Measurements from ENCODE around the gene PPP6R1.

The PPP6R1 gene

DNA sequence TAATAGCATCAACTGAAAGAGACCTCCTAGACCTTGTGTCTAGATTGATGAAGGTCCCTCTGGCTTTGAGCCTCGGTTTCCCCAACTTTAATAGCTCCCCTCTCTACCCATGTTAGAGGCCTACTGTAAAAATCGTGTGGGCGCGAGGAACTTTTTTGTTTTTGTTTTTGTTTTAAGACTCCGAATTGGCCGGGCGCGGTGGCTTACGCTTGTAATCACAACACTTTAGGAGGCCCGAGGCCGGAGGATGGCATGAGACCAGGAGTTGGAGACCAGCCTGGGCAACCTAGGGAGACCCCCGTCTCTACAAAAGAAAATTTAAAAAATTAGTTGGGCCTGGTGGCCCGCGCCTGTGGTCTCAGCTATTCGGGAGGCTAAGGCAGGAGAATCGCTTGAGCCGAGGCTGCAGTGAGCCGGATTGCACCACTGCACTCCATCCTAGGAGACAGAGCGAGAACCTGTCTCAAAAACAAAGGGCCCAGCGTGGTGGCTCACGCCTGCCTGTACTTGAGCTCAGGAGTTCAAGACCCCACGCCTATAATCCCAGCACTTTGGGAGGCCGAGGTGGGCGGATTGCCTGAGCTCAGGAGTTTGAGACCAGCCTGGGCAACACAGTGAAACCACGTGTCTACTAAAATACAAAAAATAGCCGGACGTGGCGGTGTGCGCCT lies 858 bp upstream of the PPP6R1 start:
- no peak for DNase-seq (ENCODE audit: low read depth in 1 of 2, low spot score in 1 of 2)

DNA sequence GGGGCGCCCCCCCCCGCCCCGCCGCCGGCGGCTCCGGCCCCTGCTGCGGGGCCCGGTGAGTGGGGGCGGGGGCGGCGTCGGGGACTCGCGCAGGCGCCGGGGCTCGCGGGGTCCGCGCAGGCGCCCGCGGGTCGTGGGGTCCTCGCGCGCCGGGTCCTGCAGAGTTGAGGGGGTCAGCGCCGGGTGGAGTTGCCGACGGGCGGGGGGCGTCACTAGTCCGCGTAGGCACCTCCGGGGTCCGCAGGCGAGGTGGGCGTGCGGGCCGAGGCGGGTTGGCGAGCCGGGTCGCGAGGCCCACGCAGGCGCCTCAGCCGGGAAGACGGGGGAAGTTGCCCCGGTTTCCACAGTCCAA lies 365 bp downstream of the PPP6R1 start:
- peak in 1 of 2 donors; percentile 49 for DNase-seq (ENCODE audit: low read depth in 1 of 2, low spot score in 1 of 2)

DNA sequence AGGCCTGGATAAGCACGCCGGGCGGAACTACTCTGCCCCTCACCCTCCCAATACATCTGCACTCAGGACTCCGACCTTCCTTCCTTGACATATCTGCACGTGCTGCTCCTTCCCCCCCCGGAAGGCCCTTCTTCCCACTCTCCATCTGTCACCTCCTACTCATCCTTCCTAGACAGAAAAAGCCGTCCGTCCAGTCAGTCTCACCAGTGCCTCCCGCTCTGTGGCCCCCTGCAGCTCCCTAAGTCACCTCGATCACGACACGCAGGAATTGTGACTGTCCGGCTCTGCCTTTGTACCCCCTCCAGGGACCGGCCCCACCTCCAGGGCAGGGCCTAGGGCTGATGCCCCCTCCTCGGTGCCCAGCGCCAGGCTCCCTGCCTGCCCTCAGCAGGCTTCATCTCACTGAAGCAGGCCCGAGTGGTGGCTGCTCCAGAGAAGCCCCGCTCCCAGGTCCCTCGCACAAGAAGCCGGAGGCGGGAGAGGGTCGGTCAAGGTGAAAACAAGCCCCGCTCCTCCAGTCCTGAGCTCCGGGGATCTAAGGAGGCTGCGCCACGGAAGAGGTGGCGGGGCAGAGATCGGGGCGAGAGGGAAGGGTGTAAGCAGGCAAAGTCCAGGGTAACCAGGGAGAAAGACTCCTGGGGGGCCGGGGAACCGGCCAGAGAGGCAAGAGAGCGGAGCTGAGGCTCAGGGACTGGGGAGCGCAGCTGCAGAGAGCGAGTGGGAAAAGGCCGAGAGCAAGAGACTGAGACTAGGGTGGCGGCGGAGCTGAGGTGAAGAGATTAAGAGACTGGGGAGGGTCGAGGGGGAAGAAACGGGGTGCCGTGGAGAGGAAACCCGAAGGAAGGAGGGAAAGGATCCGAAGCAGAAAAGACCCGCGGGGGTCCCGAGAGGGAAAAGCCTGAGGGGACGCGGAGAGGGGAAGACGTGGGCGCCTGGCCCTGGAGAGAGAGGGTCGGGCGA lies 1.1 kb downstream of the PPP6R1 start:
- DNase-seq (ENCODE audit: low read depth in 1 of 2, low spot score in 1 of 2) = no peak

DNA sequence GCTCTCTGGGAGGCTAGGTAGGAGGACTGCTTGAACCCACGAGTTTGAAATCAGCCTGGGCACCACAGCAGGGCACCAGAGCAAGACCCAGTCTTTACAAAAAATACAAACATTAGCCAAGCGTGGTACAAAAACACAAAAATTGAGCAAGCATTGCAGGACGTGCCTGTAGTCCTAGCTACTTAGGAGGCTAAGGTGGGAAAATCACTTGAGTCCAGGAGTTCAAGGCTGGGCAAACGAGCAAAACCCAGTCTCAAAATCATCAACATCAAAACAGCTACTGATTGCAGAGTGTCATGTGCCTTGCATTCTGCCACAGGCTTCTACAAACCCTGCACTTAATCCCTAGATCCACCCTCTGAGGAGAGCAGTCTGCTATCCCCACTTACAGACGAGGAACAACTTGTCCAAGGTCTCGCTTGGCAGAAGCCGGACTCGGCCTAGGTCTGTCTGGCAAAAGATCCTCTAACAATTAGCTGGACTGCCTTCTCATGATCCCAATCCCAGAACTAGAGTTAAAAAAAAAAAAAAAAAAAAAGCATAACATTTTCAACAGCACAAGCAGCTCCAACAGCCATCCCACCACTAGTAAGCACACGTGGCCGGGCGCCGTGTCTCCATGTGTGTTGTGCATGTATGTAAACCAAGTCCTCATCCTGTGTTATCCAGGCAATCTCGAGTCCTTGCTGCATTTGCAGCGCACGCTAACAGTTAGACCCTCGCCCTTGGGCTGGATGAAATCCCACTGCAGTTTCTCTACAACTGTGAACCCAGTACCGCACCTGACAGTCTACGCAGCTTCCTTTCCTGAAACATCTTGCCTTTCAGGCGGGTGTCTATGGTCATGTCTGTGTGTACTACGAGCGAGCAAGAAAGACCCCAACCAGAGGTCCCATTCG lies 2.0 kb downstream of the PPP6R1 start:
- no peak for DNase-seq (ENCODE audit: low read depth in 1 of 2, low spot score in 1 of 2)

DNA sequence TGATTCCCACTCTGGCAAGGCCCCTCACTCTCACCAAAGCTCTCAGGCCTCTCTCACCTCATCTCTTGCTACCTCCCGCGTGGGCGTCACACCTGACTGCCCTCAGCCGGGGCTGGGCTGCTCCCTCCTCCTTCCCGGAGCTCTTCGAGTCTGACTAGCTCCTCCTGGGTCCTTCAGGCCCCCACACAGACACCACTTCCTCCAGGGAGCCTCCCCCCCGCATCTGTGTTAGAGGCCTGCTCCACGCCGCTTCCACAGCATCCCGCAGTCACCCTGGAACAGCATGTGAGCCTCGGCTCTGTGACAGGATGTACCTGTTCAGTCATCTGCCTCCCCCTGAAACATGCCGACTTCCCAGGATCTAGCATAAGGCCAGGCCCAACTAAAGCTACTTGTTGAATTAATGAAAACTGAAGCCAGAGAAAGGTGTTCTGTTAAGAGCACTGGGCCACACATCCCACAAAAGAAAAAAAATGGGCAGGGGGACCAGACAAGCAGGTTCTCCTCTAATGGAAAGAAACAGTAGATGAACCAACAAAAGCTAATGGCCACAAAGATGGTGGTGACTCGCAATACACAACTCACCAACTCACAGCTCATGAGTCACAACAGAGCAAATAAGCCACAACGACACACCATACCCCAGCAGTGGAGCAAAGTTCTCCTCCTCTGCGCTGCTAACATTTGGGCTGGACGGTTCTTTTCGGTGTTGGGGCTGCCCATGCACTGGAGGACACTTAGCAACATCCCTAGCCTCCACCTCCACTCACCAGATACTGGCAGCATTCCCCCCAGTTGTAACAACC lies 3.0 kb downstream of the PPP6R1 start:
- peak in 1 of 2 donors; percentile 33 for DNase-seq (ENCODE audit: low read depth in 1 of 2, low spot score in 1 of 2)

DNA sequence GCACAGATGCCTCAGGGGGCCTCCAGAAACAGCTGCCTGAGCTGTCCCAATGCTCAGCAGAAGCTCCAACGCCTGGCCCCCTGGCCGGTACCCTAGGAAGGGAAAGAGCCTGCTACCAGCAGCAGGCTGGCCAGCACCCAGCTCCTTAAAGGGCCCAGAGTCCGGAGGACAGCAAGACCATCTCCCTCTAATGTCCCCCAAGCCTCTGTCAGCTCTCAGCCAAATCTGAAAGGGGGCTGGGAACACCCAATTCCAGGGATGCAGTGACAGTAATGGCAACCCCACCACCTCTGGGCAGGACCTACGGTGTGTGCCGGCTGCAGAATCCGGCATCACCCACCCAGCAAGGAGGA lies 4.2 kb downstream of the PPP6R1 start:
- DNase-seq (ENCODE audit: low read depth in 1 of 2, low spot score in 1 of 2) = no peak

DNA sequence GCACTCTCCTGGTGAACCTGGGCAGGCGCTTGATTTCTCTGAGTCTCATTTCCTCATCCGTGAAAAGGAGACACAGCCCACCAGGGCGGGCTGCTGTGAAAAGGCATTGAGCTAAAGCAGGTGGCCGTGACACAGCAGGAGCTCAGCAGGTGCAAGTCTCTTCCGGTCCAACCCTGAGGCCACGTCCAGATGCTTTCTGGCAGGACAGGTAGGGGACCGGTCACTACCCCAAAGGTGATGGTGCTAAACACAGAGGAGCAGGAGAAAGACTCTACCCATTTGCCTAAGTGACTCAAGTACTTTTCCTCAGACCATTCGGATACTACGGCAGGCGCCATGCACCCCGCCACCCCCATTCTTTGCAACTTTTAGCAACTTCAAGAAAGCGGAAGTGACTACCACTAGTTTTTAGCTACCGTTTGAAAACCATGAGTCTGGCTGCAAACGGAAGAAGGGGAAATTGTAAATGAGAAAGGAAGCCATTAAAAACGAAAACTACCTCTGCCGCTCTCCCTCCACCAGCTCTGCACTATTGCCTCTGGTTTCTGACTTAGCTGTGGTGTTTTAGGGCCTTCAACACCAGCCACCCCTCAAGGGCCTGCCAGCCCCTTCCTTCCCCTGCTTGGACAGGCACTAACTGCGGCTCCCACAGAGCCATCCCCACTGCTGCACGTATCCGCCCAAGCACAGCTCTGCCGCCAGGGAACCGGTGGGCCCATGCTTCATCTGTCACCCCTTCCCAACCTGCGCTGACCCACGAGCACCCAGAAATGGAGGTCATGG lies 4.8 kb downstream of the PPP6R1 start:
- peak; percentile 32 to 38 for DNase-seq (ENCODE audit: low read depth in 1 of 2, low spot score in 1 of 2)

DNA sequence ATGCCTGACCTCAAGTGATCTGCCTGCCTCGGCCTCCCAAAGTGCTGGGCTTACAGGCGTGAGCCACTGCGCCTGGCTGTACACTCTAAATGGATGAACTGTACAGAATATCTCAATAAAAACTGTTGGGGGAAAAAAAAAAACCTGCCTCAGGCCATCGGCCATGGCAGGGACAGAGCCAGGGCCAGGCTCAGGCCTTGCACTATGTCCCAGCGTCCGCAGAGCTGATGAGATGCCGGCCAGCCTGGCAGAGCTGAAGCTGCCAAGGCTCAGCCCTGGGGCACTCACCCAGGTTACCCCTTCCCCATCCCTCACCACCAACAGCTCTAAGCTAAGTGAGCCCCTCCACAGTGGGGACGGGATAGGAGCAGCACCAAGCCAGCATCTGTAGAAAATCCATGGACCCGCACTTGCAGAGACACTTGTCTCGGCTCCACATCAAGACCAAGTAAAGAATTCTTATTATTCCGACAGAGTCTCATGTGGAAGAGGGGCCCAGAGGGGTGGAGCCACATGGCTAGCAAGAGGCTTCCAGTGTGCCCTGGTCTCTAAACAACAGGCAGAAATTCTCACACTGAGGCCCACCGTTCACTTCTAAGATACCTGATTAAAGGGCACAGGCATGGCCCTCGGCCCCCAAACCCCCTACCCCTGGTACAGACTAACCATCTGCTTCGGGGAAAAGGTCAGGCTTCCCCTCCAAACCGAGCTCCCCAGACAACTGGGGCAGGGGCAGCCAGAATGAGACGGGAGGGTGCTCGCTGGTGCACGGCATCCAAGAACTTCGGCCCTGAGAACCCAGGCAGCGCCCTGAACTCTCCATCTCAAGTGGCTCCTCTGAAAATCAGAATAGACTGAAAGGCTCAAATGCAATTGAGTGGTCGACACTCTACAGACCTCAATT lies 5.8 kb downstream of the PPP6R1 start:
- DNase-seq (ENCODE audit: low read depth in 1 of 2, low spot score in 1 of 2) = no peak

DNA sequence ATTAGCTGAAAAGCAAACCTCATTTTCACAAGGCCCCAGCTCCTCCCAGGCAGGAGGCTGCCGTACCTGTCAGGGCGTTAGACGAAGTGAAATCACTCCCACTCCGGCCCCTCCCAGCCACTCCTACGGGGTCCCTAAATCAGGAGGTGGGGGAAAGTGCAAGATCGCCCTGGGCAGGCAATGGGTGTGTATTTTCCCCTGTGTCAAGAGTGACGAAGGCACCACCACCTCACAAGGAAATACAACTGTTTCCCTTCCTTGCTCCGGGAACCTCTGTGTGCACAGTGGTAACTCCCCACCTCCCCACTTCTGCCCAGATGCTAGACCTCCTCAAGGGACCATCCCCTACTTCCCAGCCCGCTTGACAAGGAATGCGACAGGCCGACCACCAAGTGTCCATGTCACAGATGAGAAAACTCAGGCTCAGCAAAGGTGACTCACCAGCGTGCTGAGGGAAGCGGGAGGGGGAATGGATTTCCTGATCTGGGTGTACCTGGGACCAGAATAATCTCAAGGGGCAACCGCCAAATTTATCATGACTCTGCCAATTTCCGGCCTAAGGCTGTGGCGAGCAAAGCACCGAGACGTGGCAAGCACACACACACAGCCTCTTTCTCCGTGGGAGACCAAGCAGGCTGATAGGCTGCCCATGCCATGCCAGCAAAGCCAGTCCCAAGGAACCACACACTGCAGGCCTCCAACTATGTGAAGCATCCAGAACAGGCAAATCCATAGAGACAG lies 7.3 kb downstream of the PPP6R1 start:
- DNase-seq (ENCODE audit: low read depth in 1 of 2, low spot score in 1 of 2) = no peak

DNA sequence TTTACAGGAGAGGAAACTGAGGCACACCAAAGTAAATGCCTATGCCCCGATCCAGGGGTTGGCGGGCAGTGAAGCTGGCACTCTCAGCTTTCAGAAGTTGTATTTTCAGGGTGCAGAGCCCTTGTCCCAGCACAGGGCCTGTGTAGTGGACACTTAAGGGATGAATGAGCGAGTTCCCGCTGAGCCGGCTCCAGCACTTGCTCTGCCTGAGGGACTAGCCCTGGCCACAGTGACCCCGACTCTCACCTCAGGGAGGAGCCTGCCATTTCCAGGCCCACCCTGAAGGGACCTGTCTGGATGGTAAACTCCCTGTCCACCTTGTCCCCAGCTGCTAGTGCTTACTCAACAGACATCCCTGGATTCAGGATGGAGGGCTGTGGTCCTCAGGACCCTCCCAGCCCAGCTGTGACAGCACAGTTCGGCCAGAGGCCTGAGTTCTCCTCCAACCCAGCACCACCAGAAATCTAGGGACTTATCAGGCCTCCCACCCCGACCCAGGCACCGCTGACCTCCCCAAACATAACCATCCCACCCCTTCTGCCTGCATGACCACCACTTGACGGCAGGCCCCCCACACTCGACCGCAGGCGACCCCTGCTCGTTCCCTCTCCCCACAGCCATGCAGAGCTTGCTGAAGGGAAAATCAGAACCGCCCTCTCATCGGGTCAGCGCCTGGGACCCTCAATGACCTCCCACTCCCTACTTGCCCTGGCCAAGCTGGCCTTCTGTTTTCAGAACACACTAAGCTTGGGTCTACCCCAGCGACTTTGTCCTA lies 8.4 kb downstream of the PPP6R1 start:
- DNase-seq (ENCODE audit: low read depth in 1 of 2, low spot score in 1 of 2) = no peak

DNA sequence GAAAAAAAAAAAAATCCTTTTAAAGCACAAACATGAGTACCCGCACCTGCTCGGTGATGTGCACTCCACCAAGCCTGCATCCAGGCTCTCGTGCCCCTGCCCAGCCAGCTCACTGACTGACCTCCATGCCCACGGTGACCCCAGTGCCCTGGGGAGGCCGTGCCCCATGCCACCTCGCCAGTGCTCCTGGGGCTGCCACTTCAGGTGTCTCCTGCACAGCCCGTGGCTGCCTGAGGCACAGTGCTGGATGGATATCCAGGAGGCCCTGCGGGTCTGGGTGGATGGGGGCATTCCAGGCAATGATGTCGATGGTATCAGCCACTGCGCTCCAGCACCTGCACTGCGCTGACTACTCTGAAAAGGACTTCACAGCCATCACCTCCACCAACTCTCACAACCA lies 9.0 kb downstream of the PPP6R1 start:
- no peak for DNase-seq (ENCODE audit: low read depth in 1 of 2, low spot score in 1 of 2)

DNA sequence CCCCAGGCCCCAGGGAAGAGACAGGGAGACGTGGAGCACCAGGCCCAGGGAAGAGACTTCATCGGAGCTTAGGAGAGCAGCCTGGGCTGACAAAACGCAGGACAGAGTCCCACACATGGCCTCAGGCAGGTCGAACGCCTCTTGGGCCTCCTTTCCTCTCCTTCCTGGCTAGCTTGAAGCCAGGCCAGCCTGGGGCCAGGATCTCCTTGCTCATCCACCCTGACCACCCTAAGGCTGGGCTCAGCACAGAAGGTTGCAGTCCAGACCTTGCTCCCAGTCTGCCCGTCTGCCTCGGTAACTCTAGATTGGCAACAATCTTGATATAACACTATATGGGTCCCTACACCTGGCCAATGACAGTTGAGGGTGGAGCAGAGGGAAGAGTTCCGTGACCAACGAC lies 10.1 kb downstream of the PPP6R1 start:
- no peak for DNase-seq (ENCODE audit: low read depth in 1 of 2, low spot score in 1 of 2)

DNA sequence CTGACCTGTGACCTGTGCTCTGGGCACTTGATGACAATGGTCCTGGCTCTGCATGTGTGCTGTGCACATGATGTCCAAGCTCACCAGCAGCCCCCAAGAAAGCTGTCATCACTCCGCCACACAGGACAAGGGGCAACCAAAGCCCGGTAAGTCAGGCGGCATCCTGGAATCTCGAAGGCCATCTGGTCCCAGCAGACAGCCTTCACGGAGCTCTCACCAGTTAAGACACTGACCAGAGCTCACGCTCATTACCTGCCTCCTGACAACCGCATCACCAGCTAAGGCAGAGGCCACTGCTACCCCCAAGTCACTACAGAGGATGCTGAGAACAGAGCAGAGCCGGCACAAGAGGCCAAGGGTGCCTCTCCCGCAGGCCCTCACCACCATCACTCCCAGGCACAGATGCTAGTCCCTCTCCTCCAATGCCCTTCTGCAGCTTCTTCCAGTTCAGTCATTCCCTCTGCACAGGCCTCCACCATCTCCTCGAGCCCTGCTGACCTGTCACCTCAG lies 10.6 kb downstream of the PPP6R1 start:
- no peak for DNase-seq (ENCODE audit: low read depth in 1 of 2, low spot score in 1 of 2)

DNA sequence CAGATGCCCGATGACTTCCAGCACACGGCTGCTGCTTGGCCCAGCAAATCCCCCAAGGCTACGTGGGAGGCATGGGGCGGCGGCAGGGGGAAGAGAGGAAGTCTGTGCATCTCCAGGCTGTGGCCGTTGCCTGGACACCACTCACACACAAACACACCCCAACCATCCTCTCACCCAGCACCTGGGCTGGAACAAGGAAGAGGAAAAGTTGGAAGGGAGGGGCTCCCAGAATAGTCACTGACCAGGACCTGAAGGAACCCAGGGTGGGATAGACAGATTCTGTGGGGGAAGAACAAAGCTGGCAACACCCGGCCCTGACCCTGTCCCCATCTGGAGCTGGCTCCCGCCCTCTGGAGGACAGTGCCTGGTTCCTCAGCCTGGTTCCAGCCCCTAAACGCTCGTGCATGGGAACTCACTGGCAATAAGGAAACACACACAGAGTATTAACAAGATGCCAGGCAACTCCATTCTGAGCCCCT lies 11.2 kb downstream of the PPP6R1 start:
- DNase-seq (ENCODE audit: low read depth in 1 of 2, low spot score in 1 of 2) = no peak

DNA sequence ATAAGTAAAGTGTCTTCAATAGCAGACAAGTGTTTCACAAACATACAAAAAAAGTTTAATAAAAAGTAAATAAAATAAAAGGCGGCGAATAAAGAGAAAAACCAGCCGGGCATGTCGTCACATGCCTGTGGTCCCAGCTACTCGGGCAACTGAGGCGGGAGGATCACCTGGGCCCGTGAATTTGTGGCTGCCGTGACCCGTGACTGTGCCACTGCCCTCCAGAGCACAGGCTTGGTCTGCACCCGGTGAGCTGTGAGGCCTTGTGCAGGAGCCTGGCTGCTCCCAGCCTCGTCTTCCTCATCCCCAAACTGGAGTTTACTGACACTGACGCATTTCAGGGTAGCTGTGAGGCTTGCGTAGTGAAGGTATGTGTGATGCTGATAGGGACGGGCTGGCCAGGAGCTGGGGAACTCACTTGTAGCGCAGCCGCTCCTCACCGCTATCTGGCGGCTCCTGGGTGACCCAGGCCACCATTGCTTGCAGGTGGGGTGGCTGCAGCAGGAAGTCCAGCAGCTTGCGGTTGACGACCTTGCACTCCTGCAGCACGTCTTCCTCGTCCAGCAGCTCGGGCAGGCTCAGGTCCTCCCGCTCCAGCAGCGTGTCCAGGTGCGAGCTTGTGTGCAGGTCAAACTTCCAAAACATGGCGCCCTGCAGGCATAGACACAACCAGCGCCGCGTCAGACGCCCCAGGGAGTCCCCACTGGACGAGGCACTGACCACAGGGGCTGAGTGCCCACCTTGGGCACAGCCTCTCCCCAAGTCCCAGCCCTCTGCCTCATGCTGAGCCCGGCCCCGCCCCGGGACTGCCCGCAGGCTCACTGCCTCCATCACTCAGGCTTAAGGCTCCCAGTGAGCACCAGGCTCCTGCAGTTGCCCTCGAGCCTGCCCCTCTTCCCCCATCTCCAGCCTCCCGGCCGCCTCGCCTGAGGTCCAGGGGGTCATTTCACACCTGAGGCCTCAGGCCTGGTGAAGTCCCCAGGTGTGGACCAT lies 12.1 kb downstream of the PPP6R1 start:
- no peak for DNase-seq (ENCODE audit: low read depth in 1 of 2, low spot score in 1 of 2)

Data from stimulated activated CD4-positive, alpha-beta T cell treated with anti-CD3 and anti-CD28 coated beads, Interleukin-15, amount 100 ng/mL, for 1 hour (primary cell).